OCI-LY3 (cell line): Measurements from ENCODE around the gene ACSL6.

Source experiments
- H2AFZ ChIP-seq: fragments of 200-600, 300-600 bp; shearing (Covaris generic); 2 replicates; pipeline ENCODE4 v1.6.0; 2014; ENCODE audit warnings: antibody characterized with exemption, low read depth, low read length
- H3K27ac ChIP-seq: fragments of 200-600, 300-600 bp; sonication (generic); 2 replicates; pipeline ENCODE4 v1.5.1; 2014; ENCODE audit warnings: mild to moderate bottlenecking, low read length, moderate library complexity, mixed read lengths
- H3K27me3 ChIP-seq: fragments of 200-600, 300-600 bp; sonication (generic); 2 replicates; pipeline ENCODE4 v1.6.1; 2014; ENCODE audit warnings: low read depth, low read length, mixed read lengths
- H3K36me3 ChIP-seq: fragments of 200-600, 300-600 bp; sonication (generic); replicated peaks from 2 replicates; pipeline ENCODE3; 2014; ENCODE audit warnings: low read depth, low read length, mixed read lengths
- H3K4me1 ChIP-seq: fragments of 300-600, 200-600 bp; sonication (generic); 2 replicates; pipeline ENCODE4 v1.6.1; 2014; ENCODE audit warnings: low read length, mixed read lengths
- H3K4me2 ChIP-seq: fragments of 200-600, 300-600 bp; sonication (generic); 2 replicates; pipeline ENCODE4 v1.6.1; 2014; ENCODE audit warnings: low read length, mixed read lengths
- H3K4me3 ChIP-seq: fragments of 300-600, 200-600 bp; sonication (generic); 2 replicates; pipeline ENCODE4 v1.5.1; 2014; ENCODE audit warnings: antibody characterized with exemption, mild to moderate bottlenecking, low read length, moderate library complexity
- H3K79me2 ChIP-seq: fragments of 300-600, 200-600 bp; shearing (Covaris generic); 2 replicates; pipeline ENCODE4 v1.6.1; 2014; ENCODE audit warnings: mild to moderate bottlenecking, low read length, mixed read lengths
- H3K9ac ChIP-seq: fragments of 300-600, 200-600 bp; shearing (Covaris generic); 2 replicates; pipeline ENCODE4 v1.6.0; 2014; ENCODE audit warnings: mild to moderate bottlenecking, low read length, moderate library complexity
- H3K9me3 ChIP-seq: fragments of 200-600, 300-600 bp; shearing (Covaris generic); 2 replicates; pipeline ENCODE4 v1.6.1; 2014; ENCODE audit warnings: low read length, mixed read lengths; ENCODE audit not compliant: insufficient read depth
- H4K20me1 ChIP-seq: fragments of 200-600, 300-600 bp; sonication (generic); 2 replicates; pipeline ENCODE4 v1.6.1; 2016; ENCODE audit warnings: low read length, mixed read lengths; ENCODE audit not compliant: insufficient read depth
- CTCF ChIP-seq: fragments of 200-600, 300-600 bp; sonication (generic); IDR thresholded peaks from 2 replicates; pipeline ENCODE4 v1.5.1; 2014; ENCODE audit warnings: antibody characterized with exemption, low read length, low read depth
- EZH2phosphoT487 ChIP-seq: fragments of 200-600 bp; shearing (Covaris generic); IDR thresholded peaks from 2 replicates; pipeline ENCODE4 v1.6.1; 2018; ENCODE audit warnings: antibody characterized with exemption, mixed run types, low read depth

Gene ACSL6

GRCh38 chr5:131991593-131992324, 19.7 kb downstream of the ACSL6 start:
- H3K36me3 ChIP-seq = no peaks in the 10 kb centered on the region
- H3K9ac ChIP-seq = no peak overlapping the region
- no peak for TF ChIP-seq CTCF
- no peak for TF ChIP-seq EZH2phosphoT487
- H3K4me1 ChIP-seq = peaks cover 29% of the 10 kb centered on the region
- H3K4me2 ChIP-seq = no peak overlapping the region
- H3K79me2 ChIP-seq = no peaks in the 10 kb centered on the region
- H4K20me1 ChIP-seq = no peaks in the 10 kb centered on the region
- no peak overlapping the region for H3K4me3 ChIP-seq
- peaks cover 18% of the 10 kb centered on the region; the same call in 1 of the 2 replicates for H3K27me3 ChIP-seq
- no peak overlapping the region for H3K27ac ChIP-seq
- no peaks in the 10 kb centered on the region for H3K9me3 ChIP-seq
- H2AFZ ChIP-seq = no peak overlapping the region

GRCh38 chr5:131990716-131991115, 20.7 kb downstream of the ACSL6 start:
- Histone ChIP-seq H3K79me2 (no peaks in the 10 kb centered on the region), H4K20me1 (no peaks in the 10 kb centered on the region), H3K4me2 (no peak overlapping the region), H2AFZ (no peak overlapping the region), H3K36me3 (no peaks in the 10 kb centered on the region), H3K4me1 (peaks cover 19% of the 10 kb centered on the region), H3K4me3 (no peak overlapping the region), H3K27ac (no peak overlapping the region), H3K9ac (no peak overlapping the region), H3K27me3 (peaks cover 18% of the 10 kb centered on the region; the same call in 1 of the 2 replicates), H3K9me3 (no peaks in the 10 kb centered on the region)
- TF ChIP-seq EZH2phosphoT487 = no peak

- Histone ChIP-seq H3K4me1 (no peaks in the 10 kb centered on the region), H3K27ac (no peak overlapping the region), H3K4me2 (no peak overlapping the region), H4K20me1 (no peaks in the 10 kb centered on the region), H3K27me3 (peaks cover 18% of the 10 kb centered on the region; the same call in 1 of the 2 replicates), H3K36me3 (no peaks in the 10 kb centered on the region), H3K9me3 (no peaks in the 10 kb centered on the region), H3K9ac (no peak overlapping the region), H3K79me2 (no peaks in the 10 kb centered on the region), H3K4me3 (no peak overlapping the region), H2AFZ (no peak overlapping the region)
- no peak for TF ChIP-seq CTCF
- no peak for TF ChIP-seq EZH2phosphoT487
Observed at GRCh38 chr5:131988601-131989000, 22.9 kb downstream of the ACSL6 start.

GRCh38 chr5:131987251-131987650, 24.2 kb downstream of the ACSL6 start:
- Histone ChIP-seq H3K27me3 (0 out of 2 replicates have a peak, but pooled peaks cover 11% of the 10 kb centered on the region), H3K9ac (no peak overlapping the region)

More at GRCh38 chr5:131987251-131987650, 24.2 kb downstream of the ACSL6 start:
- Histone ChIP-seq H3K9me3 (no peaks in the 10 kb centered on the region), H2AFZ (no peak overlapping the region), H3K36me3 (no peaks in the 10 kb centered on the region), H4K20me1 (no peaks in the 10 kb centered on the region), H3K79me2 (no peaks in the 10 kb centered on the region), H3K4me2 (no peak overlapping the region), H3K4me3 (no peak overlapping the region), H3K4me1 (no peaks in the 10 kb centered on the region), H3K27ac (no peak overlapping the region)
- TF ChIP-seq EZH2phosphoT487 = no peak
- TF ChIP-seq CTCF = no peak
